ENCODE data around the gene GPATCH1.

GRCh38 chr19:33175886-33176669 is 95.1 kb downstream of the GPATCH1 start:
- TF ChIP-seq, protein P1, sequence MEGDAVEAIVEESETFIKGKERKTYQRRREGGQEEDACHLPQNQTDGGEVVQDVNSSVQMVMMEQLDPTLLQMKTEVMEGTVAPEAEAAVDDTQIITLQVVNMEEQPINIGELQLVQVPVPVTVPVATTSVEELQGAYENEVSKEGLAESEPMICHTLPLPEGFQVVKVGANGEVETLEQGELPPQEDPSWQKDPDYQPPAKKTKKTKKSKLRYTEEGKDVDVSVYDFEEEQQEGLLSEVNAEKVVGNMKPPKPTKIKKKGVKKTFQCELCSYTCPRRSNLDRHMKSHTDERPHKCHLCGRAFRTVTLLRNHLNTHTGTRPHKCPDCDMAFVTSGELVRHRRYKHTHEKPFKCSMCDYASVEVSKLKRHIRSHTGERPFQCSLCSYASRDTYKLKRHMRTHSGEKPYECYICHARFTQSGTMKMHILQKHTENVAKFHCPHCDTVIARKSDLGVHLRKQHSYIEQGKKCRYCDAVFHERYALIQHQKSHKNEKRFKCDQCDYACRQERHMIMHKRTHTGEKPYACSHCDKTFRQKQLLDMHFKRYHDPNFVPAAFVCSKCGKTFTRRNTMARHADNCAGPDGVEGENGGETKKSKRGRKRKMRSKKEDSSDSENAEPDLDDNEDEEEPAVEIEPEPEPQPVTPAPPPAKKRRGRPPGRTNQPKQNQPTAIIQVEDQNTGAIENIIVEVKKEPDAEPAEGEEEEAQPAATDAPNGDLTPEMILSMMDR (IDR thresholded peaks at IDR 0.05; ENCODE audit: poor library complexity, severe bottlenecking), result no peak
- TF ChIP-seq POLR2AphosphoS5 (IDR thresholded peaks at IDR 0.05) (no peak), MXI1 (conservative IDR thresholded peaks at IDR 0.05; ENCODE audit: poor library complexity, severe bottlenecking) (no peak), TAF1 (IDR thresholded peaks at IDR 0.05; ENCODE audit: low read depth) (no peak), RAD21 (conservative IDR thresholded peaks at IDR 0.05) (no peak), SMC3 (conservative IDR thresholded peaks at IDR 0.05; ENCODE audit: poor library complexity) (no peak)
- TF ChIP-seq, protein P2, sequence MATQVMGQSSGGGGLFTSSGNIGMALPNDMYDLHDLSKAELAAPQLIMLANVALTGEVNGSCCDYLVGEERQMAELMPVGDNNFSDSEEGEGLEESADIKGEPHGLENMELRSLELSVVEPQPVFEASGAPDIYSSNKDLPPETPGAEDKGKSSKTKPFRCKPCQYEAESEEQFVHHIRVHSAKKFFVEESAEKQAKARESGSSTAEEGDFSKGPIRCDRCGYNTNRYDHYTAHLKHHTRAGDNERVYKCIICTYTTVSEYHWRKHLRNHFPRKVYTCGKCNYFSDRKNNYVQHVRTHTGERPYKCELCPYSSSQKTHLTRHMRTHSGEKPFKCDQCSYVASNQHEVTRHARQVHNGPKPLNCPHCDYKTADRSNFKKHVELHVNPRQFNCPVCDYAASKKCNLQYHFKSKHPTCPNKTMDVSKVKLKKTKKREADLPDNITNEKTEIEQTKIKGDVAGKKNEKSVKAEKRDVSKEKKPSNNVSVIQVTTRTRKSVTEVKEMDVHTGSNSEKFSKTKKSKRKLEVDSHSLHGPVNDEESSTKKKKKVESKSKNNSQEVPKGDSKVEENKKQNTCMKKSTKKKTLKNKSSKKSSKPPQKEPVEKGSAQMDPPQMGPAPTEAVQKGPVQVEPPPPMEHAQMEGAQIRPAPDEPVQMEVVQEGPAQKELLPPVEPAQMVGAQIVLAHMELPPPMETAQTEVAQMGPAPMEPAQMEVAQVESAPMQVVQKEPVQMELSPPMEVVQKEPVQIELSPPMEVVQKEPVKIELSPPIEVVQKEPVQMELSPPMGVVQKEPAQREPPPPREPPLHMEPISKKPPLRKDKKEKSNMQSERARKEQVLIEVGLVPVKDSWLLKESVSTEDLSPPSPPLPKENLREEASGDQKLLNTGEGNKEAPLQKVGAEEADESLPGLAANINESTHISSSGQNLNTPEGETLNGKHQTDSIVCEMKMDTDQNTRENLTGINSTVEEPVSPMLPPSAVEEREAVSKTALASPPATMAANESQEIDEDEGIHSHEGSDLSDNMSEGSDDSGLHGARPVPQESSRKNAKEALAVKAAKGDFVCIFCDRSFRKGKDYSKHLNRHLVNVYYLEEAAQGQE (IDR thresholded peaks at IDR 0.05; ENCODE audit: borderline replicate concordance), result no peak
